H1 (cell line): Measurements from ENCODE around the gene TMEM183A. TPM values are rescaled to one million over a fixed set of nuclear protein-coding genes. Genes with fewer than 3 reads are reported as not detected.

Experiments used
- CTCF ChIA-PET: fragments of 300-600 bp; sonication (Branson Sonifier 250); formaldehyde crosslinking; loops from one replicate; lab custom pipeline; 2021; ENCODE audit not compliant: partially characterized antibody; lab: Charles Lee
- POLR2A ChIA-PET: fragments of 300-600 bp; sonication (Branson Sonifier 250); formaldehyde crosslinking; loops from one replicate; lab custom pipeline; 2021; ENCODE audit warnings: inconsistent platforms; ENCODE audit not compliant: partially characterized antibody; lab: Charles Lee
- DNase-seq, 2 experiments: peaks; one replicate each; pipeline versions ENCODE4 v3.0.0 to v3.0.0-alpha.2; 2010 to 2022; ENCODE audit warnings: low spot score in 2 of 2, low read depth in 1 of 2, mixed read lengths in 1 of 2
- FAIRE-seq: peaks from 2 replicates; lab custom pipeline; 2011; peaks lifted over from hg19 to GRCh38; lab: Jason Lieb, UNC
- H2AFZ ChIP-seq: 2 replicates; pipeline ENCODE4 v1.8.1; 2012; ENCODE audit warnings: low read length, inconsistent platforms
- H2AK5ac ChIP-seq: 2 replicates; pipeline ENCODE4 v1.6.1; 2013; ENCODE audit warnings: low read depth, low read length
- H2BK120ac ChIP-seq: replicated peaks from 2 replicates; pipeline ENCODE3; 2013; ENCODE audit warnings: low read depth, low read length, inconsistent platforms
- H2BK12ac ChIP-seq: 2 replicates; pipeline ENCODE4 v1.6.1; 2013; ENCODE audit warnings: low read depth, low read length
- H2BK15ac ChIP-seq: 2 replicates; pipeline ENCODE4 v1.6.1; 2013; ENCODE audit warnings: low read length
- H2BK20ac ChIP-seq: 2 replicates; pipeline ENCODE4 v1.6.1; 2013; ENCODE audit warnings: low read length
- H2BK5ac ChIP-seq: 2 replicates; pipeline ENCODE4 v1.6.1; 2013; ENCODE audit warnings: low read depth, low read length
- H3K14ac ChIP-seq: 2 replicates; pipeline ENCODE4 v1.6.1; 2013; ENCODE audit warnings: inconsistent platforms; ENCODE audit not compliant: insufficient read length
- H3K18ac ChIP-seq: 2 replicates; pipeline ENCODE4 v1.6.1; 2013; ENCODE audit warnings: low read length; ENCODE audit errors: extremely low read depth
- H3K23ac ChIP-seq: 2 replicates; pipeline ENCODE4 v1.6.1; 2013; ENCODE audit warnings: inconsistent platforms; ENCODE audit not compliant: insufficient read length
- H3K23me2 ChIP-seq: 2 replicates; pipeline ENCODE4 v1.6.1; 2013; ENCODE audit warnings: low read depth, low read length
- H3K27ac ChIP-seq: 2 replicates; pipeline ENCODE4 v1.6.1; 2011; ENCODE audit warnings: low read depth, low read length, inconsistent platforms
- H3K27me3 ChIP-seq, 4 experiments: replicated peaks in 1 of 4; 1 replicate in 1 of 4; 2 replicates in 3 of 4; pipeline versions ENCODE4 v1.6.1 to v1.8.1; 2011 to 2013; ENCODE audit warnings: low read length in 3 of 4, mild to moderate bottlenecking in 3 of 4, inconsistent platforms in 2 of 4, mixed read lengths in 2 of 4, moderate library complexity in 1 of 4; ENCODE audit not compliant: control insufficient read depth in 3 of 4, insufficient read depth in 3 of 4; ENCODE audit errors: extremely low read depth in 1 of 4
- H3K36me3 ChIP-seq, 4 experiments: 2 replicates each; pipeline versions ENCODE4 v1.6.1 to v1.8.1; 2011 to 2013; ENCODE audit warnings: mild to moderate bottlenecking in 4 of 4, low read length in 3 of 4, moderate library complexity in 2 of 4, control low read depth in 1 of 4, inconsistent platforms in 1 of 4; ENCODE audit not compliant: insufficient read depth in 4 of 4, control insufficient read depth in 2 of 4
- H3K4ac ChIP-seq: replicated peaks from 2 replicates; pipeline ENCODE3; 2013; ENCODE audit warnings: low read length, low read depth, mixed read lengths, inconsistent platforms; ENCODE audit not compliant: insufficient read length
- H3K4me1 ChIP-seq, 4 experiments: replicated peaks in 1 of 4; 1 replicate in 1 of 4; 2 replicates in 3 of 4; pipeline versions ENCODE4 v1.6.1 to v1.8.1; 2011 to 2013; ENCODE audit warnings: low read length in 3 of 4, inconsistent platforms in 2 of 4, mixed read lengths in 1 of 4; ENCODE audit not compliant: insufficient read depth in 4 of 4, control insufficient read depth in 3 of 4
- H3K4me2 ChIP-seq, 2 experiments: 2 replicates each; pipeline versions ENCODE4 v1.6.1 to v1.8.1; 2011 to 2013; ENCODE audit warnings: low read depth in 2 of 2, low read length in 2 of 2, control low read depth in 1 of 2, inconsistent platforms in 1 of 2, mild to moderate bottlenecking in 1 of 2; ENCODE audit not compliant: insufficient read depth in 1 of 2
- H3K4me3 ChIP-seq, 4 experiments: fragments of 200-600, 300-600 bp in 1 of 4; sonication (generic), shearing (Covaris generic), sonication (Bioruptor Twin) in 1 of 4; 2 replicates each; pipeline versions ENCODE4 v1.5.1 to v1.8.1; 2011 to 2016; ENCODE audit warnings: low read length in 4 of 4, low read depth in 3 of 4, control low read depth in 2 of 4, inconsistent platforms in 2 of 4, mild to moderate bottlenecking in 2 of 4, mixed read lengths in 1 of 4, moderate library complexity in 1 of 4; ENCODE audit not compliant: insufficient read depth in 2 of 4; ENCODE audit errors: extremely low read depth in 1 of 4
- H3K56ac ChIP-seq: replicated peaks from 2 replicates; pipeline ENCODE3; 2013; ENCODE audit warnings: low read depth, mild to moderate bottlenecking, mixed read lengths, low read length, inconsistent platforms; ENCODE audit not compliant: insufficient read length
- H3K79me1 ChIP-seq: 2 replicates; pipeline ENCODE4 v1.6.1; 2013; ENCODE audit warnings: low read depth, low read length, control low read depth
- H3K79me2 ChIP-seq, 2 experiments: 2 replicates each; pipeline versions ENCODE4 v1.6.1 to v1.8.1; 2012 to 2013; ENCODE audit warnings: low read length in 2 of 2, mild to moderate bottlenecking in 2 of 2, inconsistent platforms in 1 of 2; ENCODE audit not compliant: insufficient read depth in 2 of 2, control insufficient read depth in 1 of 2
- H3K9ac ChIP-seq, 4 experiments: replicated peaks in 1 of 4; 1 replicate in 1 of 4; 2 replicates in 3 of 4; pipeline versions ENCODE4 v1.6.1 to v1.8.1; 2011 to 2013; ENCODE audit warnings: low read depth in 3 of 4, low read length in 3 of 4, control low read depth in 2 of 4, mild to moderate bottlenecking in 2 of 4, moderate library complexity in 2 of 4, inconsistent platforms in 1 of 4; ENCODE audit errors: extremely low read depth in 1 of 4
- H3K9me3 ChIP-seq, 2 experiments: 2 replicates each; pipeline versions ENCODE4 v1.6.1 to v1.8.1; 2012 to 2013; ENCODE audit warnings: mild to moderate bottlenecking in 2 of 2, moderate library complexity in 2 of 2, control low read depth in 1 of 2, inconsistent platforms in 1 of 2, low read depth in 1 of 2, low read length in 1 of 2, mixed read lengths in 1 of 2; ENCODE audit not compliant: insufficient read depth in 2 of 2
- H4K20me1 ChIP-seq, 2 experiments: replicated peaks in 1 of 2; 2 replicates each; pipeline versions ENCODE3 to v1.8.1; 2011 to 2013; ENCODE audit warnings: inconsistent platforms in 2 of 2, low read length in 2 of 2, mild to moderate bottlenecking in 1 of 2; ENCODE audit not compliant: insufficient read depth in 2 of 2, control insufficient read depth in 1 of 2
- H4K5ac ChIP-seq: 2 replicates; pipeline ENCODE4 v1.6.1; 2013; ENCODE audit warnings: low read length, low read depth, mixed read lengths, inconsistent platforms; ENCODE audit not compliant: insufficient read length
- H4K8ac ChIP-seq: 2 replicates; pipeline ENCODE4 v1.8.0; 2013; ENCODE audit warnings: mild to moderate bottlenecking, moderate library complexity, low read length, inconsistent platforms; ENCODE audit not compliant: insufficient read depth; ENCODE audit errors: extremely low read depth
- H4K91ac ChIP-seq: replicated peaks from 2 replicates; pipeline ENCODE3; 2013; ENCODE audit warnings: low read length, mixed read lengths, inconsistent platforms; ENCODE audit not compliant: insufficient read length
- WGBS, 2 experiments: shearing (Covaris generic) in 1 of 2; methylation state at CpG; one replicate each; pipeline versions ENCODE4 v1.1.6 to v1.1.7; 2013 to 2015; ENCODE audit warnings: low lambda C conversion rate in 2 of 2, mixed read lengths in 2 of 2, inconsistent platforms in 1 of 2, low coverage in 1 of 2, missing lambda C conversion rate in 1 of 2; ENCODE audit not compliant: insufficient replicate concordance in 2 of 2, insufficient coverage in 1 of 2, insufficient read length in 1 of 2; ENCODE audit errors: extremely low coverage in 1 of 2, missing lambda C conversion rate in 1 of 2; 5-methylcytosine and 5-hydroxymethylcytosine counted together
- polyA plus RNA-seq, 7 experiments: library from polyadenylated mRNA; depleted of rRNA in 3 of 7; stranded (reverse) in 5 of 7; unstranded in 2 of 7; fragments of >200 nt in 5 of 7; fragments of 200-250 nt in 2 of 7; gene quantifications; 1 replicate in 5 of 7; 2 replicates in 1 of 7; 4 replicates in 1 of 7; pipeline versions ENCODE4 v1.2.1 to v1.2.3, GENCODE V29; 2011 to 2013; ENCODE audit warnings: missing spikeins in 2 of 7, mixed read lengths in 2 of 7
- total RNA-seq: library from RNA; stranded (reverse); fragmentation: NEBNext Ultra II Directional; extraction: Animal tissue kit (Norgen Biotek cat#: 25700); gene quantifications from 2 replicates; pipeline ENCODE4 v1.2.1, GENCODE V29; 2021
- TF ChIP-seq, protein P1 (sequence below): IDR thresholded peaks from 2 replicates; pipeline ENCODE4 v1.6.1; 2011; ENCODE audit warnings: low read depth, mild to moderate bottlenecking, low read length; ENCODE audit not compliant: insufficient read depth

TMEM183A gene
- total and polyA plus RNA-seq, 2 of the 8 experiments (the other 6 are each of a cell fraction or from before 2014, with no cell fraction given): 107 to 173 TPM

DNA sequence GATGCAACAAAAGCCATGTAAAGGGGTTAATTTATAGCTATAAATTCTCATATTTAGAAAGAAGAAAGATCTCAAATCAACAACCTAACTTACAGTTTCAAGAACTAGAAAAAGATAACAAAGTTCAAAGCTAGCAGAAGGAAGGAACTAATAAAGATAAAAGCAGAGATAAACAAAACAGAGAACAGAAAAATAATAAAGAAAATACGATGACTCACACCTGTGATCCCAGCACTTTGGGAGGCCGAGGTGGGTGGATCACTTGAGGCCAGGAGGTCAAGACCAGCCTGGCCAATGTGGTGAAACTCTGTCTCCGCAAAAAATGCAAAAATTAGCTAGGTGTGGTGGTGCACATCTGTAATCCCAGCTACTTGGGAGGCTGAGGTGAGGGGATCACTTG, 12.4 kb upstream of the TMEM183A start:
- H2BK120ac ChIP-seq: no peak overlapping the region
- H4K8ac ChIP-seq: no peak overlapping the region
- POLR2A ChIA-PET: interaction anchor here (1.2 kb wide), 1 partner anchor 27 kb away, joined by 6 read pairs; no protein-coding TSS in a partner anchor
- H2BK5ac ChIP-seq: no peak overlapping the region
- no peak overlapping the region for H2BK20ac ChIP-seq
- H3K27ac ChIP-seq: no peak overlapping the region
- no peak for DNase-seq
- H3K56ac ChIP-seq: no peak overlapping the region
- no peaks in the 10 kb centered on the region for H3K4me1 ChIP-seq
- no peak overlapping the region for H4K5ac ChIP-seq
- H3K9me3 ChIP-seq: no peaks in the 10 kb centered on the region
- no peaks in the 10 kb centered on the region for H3K36me3 ChIP-seq
- H3K14ac ChIP-seq: no peak overlapping the region
- 85% methylated on average over 3 of the region's 3 CpGs; no CpG with 5 or more reads in 1 of the 2 experiments for WGBS, 2 experiments
- H2BK12ac ChIP-seq: no peak overlapping the region
- H3K18ac ChIP-seq: no peak overlapping the region
- no peaks in the 10 kb centered on the region for H3K23me2 ChIP-seq
- CTCF ChIA-PET: interaction anchor here (0.5 to 1.5 kb wide), 8 partner anchors 9 to 108 kb away, joined by 3 to 6 read pairs (median 3); no protein-coding TSS in a partner anchor
- H2AFZ ChIP-seq: no peak overlapping the region
- no peak overlapping the region for H4K91ac ChIP-seq
- H3K9ac ChIP-seq: no peak overlapping the region
- H2BK15ac ChIP-seq: no peak overlapping the region
- no peak overlapping the region for H3K4ac ChIP-seq
- no peak overlapping the region for H3K23ac ChIP-seq
- H3K4me2 ChIP-seq: no peak overlapping the region
- no peaks in the 10 kb centered on the region for H3K27me3 ChIP-seq
- H3K4me3 ChIP-seq: no peak overlapping the region
- H3K79me2 ChIP-seq: no peaks in the 10 kb centered on the region
- no peak overlapping the region for H2AK5ac ChIP-seq
- no peaks in the 10 kb centered on the region for H3K79me1 ChIP-seq
- no peaks in the 10 kb centered on the region for H4K20me1 ChIP-seq
- no peak for FAIRE-seq
- TF ChIP-seq, protein P1, sequence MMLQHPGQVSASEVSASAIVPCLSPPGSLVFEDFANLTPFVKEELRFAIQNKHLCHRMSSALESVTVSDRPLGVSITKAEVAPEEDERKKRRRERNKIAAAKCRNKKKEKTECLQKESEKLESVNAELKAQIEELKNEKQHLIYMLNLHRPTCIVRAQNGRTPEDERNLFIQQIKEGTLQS: no peak
